ENCODE results near the gene VPS33B. TPM values are rescaled to one million over a fixed set of nuclear protein-coding genes. Genes with fewer than 3 reads are reported as not detected.

Gene VPS33B
- total RNA-seq, 3 donors from 2014 or later (not counting 1 experiment from before 2014, with no cell fraction given), result 19.8 to 28.6 (median 24.9) TPM

DNA sequence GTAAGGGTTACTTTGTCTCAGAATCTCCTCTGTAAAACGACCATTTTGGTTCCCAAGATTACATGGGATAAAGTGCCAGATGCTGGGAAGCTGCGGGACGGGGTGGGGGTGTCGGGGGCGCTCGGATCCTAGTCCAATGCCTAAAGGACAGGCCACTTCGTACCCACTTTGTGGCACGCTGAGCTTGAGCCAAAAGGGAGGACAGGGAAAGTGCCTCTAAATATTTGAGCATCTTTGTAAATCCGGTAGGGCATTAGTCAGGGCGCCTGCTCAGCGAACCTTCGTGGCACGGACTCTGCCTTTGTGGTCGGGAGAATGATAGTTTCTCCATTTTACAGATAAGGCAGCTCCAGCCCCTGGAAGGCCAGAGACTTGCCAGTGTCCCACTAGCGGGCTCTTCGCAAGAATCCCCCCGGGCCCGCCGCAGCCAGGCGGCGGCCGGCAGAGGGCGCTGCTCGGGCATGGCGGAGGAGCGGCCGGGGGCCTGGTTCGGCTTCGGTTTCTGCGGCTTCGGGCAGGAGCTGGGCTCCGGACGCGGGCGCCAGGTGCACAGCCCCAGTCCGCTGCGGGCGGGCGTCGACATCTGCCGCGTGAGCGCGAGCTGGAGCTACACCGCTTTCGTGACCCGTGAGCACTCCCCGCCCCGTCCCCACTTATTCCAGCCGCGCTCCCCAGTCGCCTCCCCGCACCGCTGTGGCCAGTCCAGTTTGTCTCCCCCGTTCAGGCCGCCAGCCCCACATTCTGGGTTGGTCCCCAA lies 65.9 kb downstream of the VPS33B start:
- H3K27me3 ChIP-seq (ENCODE audit: control insufficient read depth, insufficient read depth, low read length), result no peaks in the 10 kb centered on the region
- TF ChIP-seq, protein P1, sequence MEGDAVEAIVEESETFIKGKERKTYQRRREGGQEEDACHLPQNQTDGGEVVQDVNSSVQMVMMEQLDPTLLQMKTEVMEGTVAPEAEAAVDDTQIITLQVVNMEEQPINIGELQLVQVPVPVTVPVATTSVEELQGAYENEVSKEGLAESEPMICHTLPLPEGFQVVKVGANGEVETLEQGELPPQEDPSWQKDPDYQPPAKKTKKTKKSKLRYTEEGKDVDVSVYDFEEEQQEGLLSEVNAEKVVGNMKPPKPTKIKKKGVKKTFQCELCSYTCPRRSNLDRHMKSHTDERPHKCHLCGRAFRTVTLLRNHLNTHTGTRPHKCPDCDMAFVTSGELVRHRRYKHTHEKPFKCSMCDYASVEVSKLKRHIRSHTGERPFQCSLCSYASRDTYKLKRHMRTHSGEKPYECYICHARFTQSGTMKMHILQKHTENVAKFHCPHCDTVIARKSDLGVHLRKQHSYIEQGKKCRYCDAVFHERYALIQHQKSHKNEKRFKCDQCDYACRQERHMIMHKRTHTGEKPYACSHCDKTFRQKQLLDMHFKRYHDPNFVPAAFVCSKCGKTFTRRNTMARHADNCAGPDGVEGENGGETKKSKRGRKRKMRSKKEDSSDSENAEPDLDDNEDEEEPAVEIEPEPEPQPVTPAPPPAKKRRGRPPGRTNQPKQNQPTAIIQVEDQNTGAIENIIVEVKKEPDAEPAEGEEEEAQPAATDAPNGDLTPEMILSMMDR (IDR thresholded peaks at IDR 0.05), result peak; percentile 89
- H3K27ac Mint-ChIP-seq, result no peak overlapping the region
- ATAC-seq (peak in 2 of 3 donors; percentile 18 to 19), DNase-seq (peak; percentile 62 to 76)
- no peak overlapping the region for H3K27ac ChIP-seq (ENCODE audit: low read length)
- no peaks in the 10 kb centered on the region for H3K9me3 Mint-ChIP-seq
- H3K4me3 ChIP-seq (ENCODE audit: low read length), result peak overlapping the region; percentile 16
- H3K4me3 Mint-ChIP-seq, result peak overlapping the region; percentile 63
- no peaks in the 10 kb centered on the region for H3K36me3 Mint-ChIP-seq
- H3K27me3 Mint-ChIP-seq (ENCODE audit: low read depth in 2 of 2), result no peaks in the 10 kb centered on the region
- 24% methylated on average over 56 of the region's 56 CpGs for WGBS (ENCODE audit: insufficient coverage)
- no peaks in the 10 kb centered on the region for H3K9me3 ChIP-seq (ENCODE audit: control insufficient read depth, insufficient read depth, low read length)
- intact Hi-C loops (cut with micrococcal nuclease), result loop anchor here (1.0 to 2.0 kb wide), 2 partner anchors 92 to 315 kb away; no protein-coding TSS in a partner anchor
- H3K4me1 Mint-ChIP-seq, result peaks cover 0 to 10% of the 10 kb centered on the region in 2 donors
- H3K4me1 ChIP-seq (ENCODE audit: control insufficient read depth, insufficient read depth, low read length), result peaks cover 20% of the 10 kb centered on the region
- peaks cover 27% of the 10 kb centered on the region for H3K36me3 ChIP-seq (ENCODE audit: control insufficient read depth, insufficient read depth, low read length)

DNA sequence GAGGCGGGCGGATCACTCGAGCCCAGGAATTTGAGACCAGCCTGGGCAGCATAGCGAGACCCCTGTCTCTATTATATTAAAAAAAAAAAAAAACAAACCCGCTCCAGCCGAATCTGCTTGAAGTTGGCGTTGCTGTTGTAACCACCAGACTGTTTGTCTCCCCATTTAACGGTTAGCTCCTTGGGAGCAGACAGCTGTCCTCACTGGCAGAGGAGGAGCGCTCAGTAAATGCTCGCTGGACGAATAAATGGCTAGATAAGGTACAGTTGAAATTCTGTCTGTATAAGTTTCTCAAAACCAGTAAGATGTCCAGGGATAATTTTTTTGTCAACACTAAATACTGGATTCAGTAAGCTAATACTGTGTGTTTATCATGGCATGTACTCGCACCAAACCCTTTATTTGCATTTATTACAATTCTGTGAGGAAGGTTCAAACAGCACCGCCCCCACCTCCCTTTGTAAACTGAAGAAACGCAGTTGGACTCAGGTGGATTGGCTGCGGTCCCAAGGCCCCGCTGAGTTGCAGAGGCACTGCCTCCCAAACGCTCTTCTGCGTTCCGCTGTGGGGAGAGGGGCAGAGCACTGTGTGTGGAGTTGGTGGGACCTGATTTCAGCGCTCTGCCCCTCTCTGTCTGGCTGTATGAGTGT lies 66.6 kb downstream of the VPS33B start:
- ATAC-seq (no peak), DNase-seq (no peak)
- Histone ChIP-seq H3K9me3 (ENCODE audit: control insufficient read depth, insufficient read depth, low read length) (no peaks in the 10 kb centered on the region), H3K27me3 (ENCODE audit: control insufficient read depth, insufficient read depth, low read length) (no peaks in the 10 kb centered on the region), H3K27ac (ENCODE audit: low read length) (no peak overlapping the region), H3K4me1 (ENCODE audit: control insufficient read depth, insufficient read depth, low read length) (peaks cover 20% of the 10 kb centered on the region), H3K36me3 (ENCODE audit: control insufficient read depth, insufficient read depth, low read length) (peaks cover 29% of the 10 kb centered on the region), H3K4me3 (ENCODE audit: low read length) (peak overlapping the region; percentile 71)
- Mint-ChIP-seq H3K9me3 (no peaks in the 10 kb centered on the region), H3K4me1 (peaks cover 0 to 10% of the 10 kb centered on the region in 2 donors), H3K27me3 (ENCODE audit: low read depth in 2 of 2) (no peaks in the 10 kb centered on the region), H3K4me3 (peak overlapping the region; percentile 85), H3K36me3 (no peaks in the 10 kb centered on the region), H3K27ac (peak overlapping the region; percentile 82 to 91)
- TF ChIP-seq, protein P1 (IDR thresholded peaks at IDR 0.05), result no peak
- intact Hi-C loops (cut with micrococcal nuclease), result loop anchor here (1.0 to 2.0 kb wide), 3 partner anchors 21 to 316 kb away; partner anchors contain the start of gene UNC45A
- WGBS (ENCODE audit: insufficient coverage), result 83% methylated on average over 20 of the region's 20 CpGs

DNA sequence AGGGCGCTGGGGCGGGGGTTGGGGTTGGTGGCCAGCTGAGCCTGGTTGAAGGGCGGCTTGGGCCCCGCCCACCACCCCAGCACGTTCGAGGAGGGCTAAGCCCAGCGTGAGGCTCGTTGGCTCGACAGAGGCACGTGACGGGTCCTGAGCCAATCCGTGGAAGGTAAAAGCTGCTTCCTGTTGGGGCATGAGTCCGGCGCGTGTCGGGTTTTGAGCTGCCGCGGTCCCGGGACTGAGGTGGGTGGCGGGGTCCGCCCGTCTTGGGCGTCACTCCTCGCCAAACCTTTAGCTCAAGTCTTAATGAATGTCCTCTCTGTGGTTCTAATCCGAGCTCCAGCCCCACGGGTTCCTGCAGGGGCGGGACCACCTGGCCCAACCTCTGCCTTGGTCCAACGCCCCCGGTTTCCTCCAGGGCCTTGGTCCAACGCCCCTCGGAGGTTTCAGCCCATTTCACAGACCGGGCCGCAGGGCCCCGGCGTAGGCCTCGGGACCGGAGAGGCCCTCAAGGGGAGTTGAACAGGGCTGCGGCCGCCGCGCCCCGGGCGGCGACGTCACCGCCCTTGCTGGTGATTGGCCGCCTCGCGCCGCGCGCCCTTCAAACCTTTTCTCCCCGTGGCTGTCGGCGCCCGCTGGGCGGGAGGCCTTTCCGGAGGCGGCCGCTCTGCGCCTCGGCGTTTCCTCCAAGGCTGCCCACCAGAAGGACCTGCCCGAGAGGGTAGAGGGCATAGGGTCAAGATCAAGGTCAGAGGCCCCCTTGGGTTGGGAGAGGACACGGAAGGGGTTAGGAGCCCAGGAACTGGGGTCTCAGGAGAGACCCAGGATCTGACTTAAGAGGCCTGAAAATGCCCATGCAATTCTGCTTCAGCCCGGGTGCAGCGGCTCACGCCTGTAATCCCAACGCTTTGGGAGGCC lies 67.4 kb downstream of the VPS33B start, which contains the start of gene RCCD1:
Gene RCCD1 (plus strand): TSS at position 173 of the 912 bp plus-strand sequence. CDS start 1,851 bp downstream, outside the sequence.
- Mint-ChIP-seq H3K4me3 (peak within 1 kb of the TSS; percentile 85), H3K9me3 (no peaks in the 10 kb centered on the region), H3K4me1 (peaks cover 0 to 10% of the 10 kb centered on the region in 2 donors), H3K36me3 (no peaks in the 10 kb centered on the region), H3K27ac (peak within 1 kb of the TSS; percentile 82 to 91), H3K27me3 (ENCODE audit: low read depth in 2 of 2) (no peaks in the 10 kb centered on the region)
- 1% methylated on average over 69 of the region's 69 CpGs for WGBS (ENCODE audit: insufficient coverage)
- Histone ChIP-seq H3K27me3 (ENCODE audit: control insufficient read depth, insufficient read depth, low read length) (no peaks in the 10 kb centered on the region), H3K27ac (ENCODE audit: low read length) (peak within 1 kb of the TSS; percentile 88), H3K4me3 (ENCODE audit: low read length) (peak within 1 kb of the TSS; percentile 71), H3K36me3 (ENCODE audit: control insufficient read depth, insufficient read depth, low read length) (peaks cover 28% of the 10 kb centered on the region), H3K4me1 (ENCODE audit: control insufficient read depth, insufficient read depth, low read length) (peaks cover 20% of the 10 kb centered on the region), H3K9me3 (ENCODE audit: control insufficient read depth, insufficient read depth, low read length) (no peaks in the 10 kb centered on the region)
- ATAC-seq (peak; percentile 95 to 97 (median 97)), DNase-seq (peak; percentile 82 to 93)
- intact Hi-C loops (cut with micrococcal nuclease), result loop anchor here (2.0 kb wide), 1 partner anchor 20 kb away; the partner anchor contains the start of gene UNC45A
- TF ChIP-seq, protein P1 (IDR thresholded peaks at IDR 0.05), result no peak
